DMS53 (cell line): ENCODE measurements around the gene FOXN1.

Experiments
- DNase-seq: peaks from one replicate; lab custom pipeline; 2025; lab: John Stamatoyannopoulos, UW

The FOXN1 gene

GRCh38 chr17:28478712-28479615, 27.2 kb upstream of the FOXN1 start:
- no peak for DNase-seq

- no peak for DNase-seq
These were observed 25.9 kb upstream of the FOXN1 start for GRCh38 chr17:28480278-28480677.

- DNase-seq, result peak; percentile 57
These were observed 25.2 kb upstream of the FOXN1 start for GRCh38 chr17:28480799-28481571.

- no peak for DNase-seq
These were observed 23.5 kb upstream of the FOXN1 start for GRCh38 chr17:28482551-28483199.

GRCh38 chr17:28484296-28484695, 21.9 kb upstream of the FOXN1 start:
- DNase-seq, result no peak

- DNase-seq, result no peak
These were observed 21.1 kb upstream of the FOXN1 start for GRCh38 chr17:28485049-28485448.

GRCh38 chr17:28487881-28488532, 18.1 kb upstream of the FOXN1 start:
- DNase-seq, result peak; percentile 23

- no peak for DNase-seq
These were observed 17.4 kb upstream of the FOXN1 start for GRCh38 chr17:28488533-28489276.

- no peak for DNase-seq
These were observed 14.9 kb upstream of the FOXN1 start for GRCh38 chr17:28491286-28491685.

GRCh38 chr17:28491860-28492259, 14.3 kb upstream of the FOXN1 start:
- DNase-seq, result no peak

GRCh38 chr17:28492352-28493310, 13.5 kb upstream of the FOXN1 start:
- no peak for DNase-seq

- DNase-seq, result no peak
These were observed 12.7 kb upstream of the FOXN1 start for GRCh38 chr17:28493460-28493859.

GRCh38 chr17:28494445-28495188, 11.5 kb upstream of the FOXN1 start:
- DNase-seq, result peak; percentile 73

GRCh38 chr17:28495635-28496034, 10.5 kb upstream of the FOXN1 start:
- DNase-seq, result no peak

GRCh38 chr17:28497931-28498330, 8.2 kb upstream of the FOXN1 start:
- peak; percentile 51 for DNase-seq

- no peak for DNase-seq
These were observed 7.3 kb upstream of the FOXN1 start for GRCh38 chr17:28498652-28499363.

GRCh38 chr17:28499364-28499664, 6.8 kb upstream of the FOXN1 start:
- peak; percentile 49 for DNase-seq

GRCh38 chr17:28499684-28500357, 6.3 kb upstream of the FOXN1 start:
- DNase-seq, result no peak
